GM21528 (cell line): ENCODE data around the gene ULK1.

ENCODE experiments used
- ATAC-seq: cut with Tn5 transposase; IDR thresholded peaks from one replicate; pipeline ENCODE4 v1.9.1; 2021; ENCODE audit warnings: mild to moderate bottlenecking, moderate library complexity; ENCODE audit not compliant: unreplicated experiment, low FRiP score

The ULK1 gene

DNA sequence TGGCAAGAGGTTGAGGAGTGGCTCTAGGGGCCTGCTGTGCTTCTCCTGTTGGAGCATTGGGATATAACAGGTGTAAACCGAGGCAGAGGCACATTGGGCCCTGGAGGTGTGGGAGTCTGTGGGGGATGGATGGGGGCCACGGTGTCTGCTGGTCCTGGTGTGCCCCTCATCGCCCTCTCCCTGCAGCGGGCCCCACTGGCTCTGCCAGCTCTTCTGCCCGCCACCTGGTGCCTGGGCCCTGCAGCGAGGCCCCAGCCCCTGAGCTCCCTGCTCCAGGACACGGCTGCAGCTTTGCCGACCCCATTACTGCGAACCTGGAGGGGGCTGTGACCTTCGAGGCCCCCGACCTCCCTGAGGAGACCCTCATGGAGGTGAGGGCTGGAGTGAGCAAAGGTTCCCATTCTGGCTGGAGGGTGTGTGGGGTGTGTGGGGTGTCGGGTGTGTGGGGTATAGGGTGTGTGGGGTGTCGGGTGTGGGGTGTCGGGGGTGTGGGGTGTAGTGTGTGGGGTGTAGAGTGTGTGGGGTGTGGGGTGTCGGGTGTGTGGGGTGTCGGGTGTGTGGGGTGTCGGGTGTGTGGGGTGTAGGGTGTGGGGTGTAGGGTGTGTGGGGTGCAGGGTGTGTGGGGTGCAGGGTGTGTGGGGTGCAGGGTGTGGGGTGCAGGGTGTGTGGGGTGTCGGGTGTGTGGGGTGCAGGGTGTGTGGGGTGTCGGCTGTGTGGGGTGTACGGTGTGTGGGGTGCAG, 24.1 kb downstream of the ULK1 start:
- ATAC-seq, result no peak

GRCh38 chr12:131919051-131919347, 24.6 kb downstream of the ULK1 start:
- no peak for ATAC-seq

DNA sequence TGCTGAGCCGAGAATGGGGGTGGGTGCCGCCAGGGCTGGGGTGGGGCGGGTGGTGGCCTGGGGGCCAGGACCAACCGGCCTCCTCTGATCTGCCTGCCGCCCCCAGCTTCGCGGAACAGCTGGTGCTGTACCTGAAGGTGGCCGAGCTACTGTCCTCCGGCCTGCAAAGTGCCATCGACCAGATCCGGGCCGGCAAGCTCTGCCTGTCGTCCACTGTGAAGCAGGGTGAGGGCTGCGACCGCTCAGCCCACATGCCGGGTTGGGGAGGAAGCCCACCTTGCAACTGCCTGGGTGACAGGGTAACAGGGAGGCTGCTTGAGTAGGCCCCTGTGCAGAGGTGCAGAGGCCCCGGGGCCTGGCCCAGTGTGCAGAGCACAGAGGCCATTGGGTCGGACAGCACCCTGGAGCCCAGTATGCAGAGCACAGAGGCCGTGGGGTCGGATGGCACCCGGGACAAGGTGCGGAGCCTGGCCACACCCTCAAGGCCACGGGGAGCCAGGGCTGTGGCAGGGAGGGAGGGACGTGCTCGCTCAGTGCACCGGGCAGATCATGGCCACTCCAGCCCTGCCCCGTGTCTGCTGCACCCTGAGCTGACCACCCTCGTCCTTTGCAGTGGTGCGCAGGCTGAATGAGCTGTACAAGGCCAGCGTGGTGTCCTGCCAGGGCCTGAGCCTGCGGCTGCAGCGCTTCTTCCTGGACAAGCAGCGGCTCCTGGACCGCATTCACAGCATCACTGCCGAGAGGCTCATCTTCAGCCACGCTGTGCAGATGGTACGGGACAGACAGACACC, 25.1 kb downstream of the ULK1 start:
- ATAC-seq, result no peak

GRCh38 chr12:131920157-131920508, 25.7 kb downstream of the ULK1 start:
- no peak for ATAC-seq

DNA sequence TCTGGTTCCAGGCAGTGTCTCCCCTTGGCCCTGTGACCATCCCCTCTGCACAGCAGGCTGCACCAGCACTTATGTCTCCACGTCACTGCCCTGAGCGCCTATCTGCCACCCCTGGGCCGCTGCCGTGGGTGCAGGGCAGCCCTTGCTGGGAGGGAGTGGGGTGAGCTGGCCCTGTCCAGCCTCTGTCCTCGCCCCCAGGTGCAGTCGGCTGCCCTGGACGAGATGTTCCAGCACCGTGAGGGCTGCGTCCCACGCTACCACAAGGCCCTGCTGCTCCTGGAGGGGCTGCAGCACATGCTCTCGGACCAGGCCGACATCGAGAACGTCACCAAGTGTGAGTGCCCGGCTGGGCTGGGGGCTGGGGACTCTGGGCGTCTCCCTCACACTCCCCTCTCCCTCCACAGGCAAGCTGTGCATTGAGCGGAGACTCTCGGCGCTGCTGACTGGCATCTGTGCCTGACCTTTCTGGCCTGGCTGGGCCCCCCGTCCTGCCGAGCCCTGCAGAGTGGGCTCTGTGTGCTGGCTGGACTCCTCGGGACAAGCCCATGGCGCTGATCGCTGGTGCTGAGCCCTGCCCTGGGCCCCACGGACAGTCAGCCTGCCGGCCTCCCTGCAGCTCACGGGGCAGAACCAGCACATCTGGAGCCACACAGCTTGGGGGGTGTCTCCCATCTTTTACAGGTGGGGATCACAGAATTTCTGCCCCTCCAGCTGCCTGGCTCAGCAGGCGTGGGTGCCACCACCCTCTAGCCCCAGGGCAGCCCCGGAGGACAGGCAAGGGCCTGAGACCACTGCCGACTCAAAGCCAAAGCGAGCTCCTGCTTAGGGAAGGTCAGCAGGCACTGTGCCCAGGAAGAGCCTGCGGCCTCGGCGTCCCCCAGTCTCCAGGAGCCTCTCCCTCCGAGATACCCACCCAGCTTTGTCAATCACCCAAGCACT, 26.7 kb downstream of the ULK1 start:
- no peak for ATAC-seq

GRCh38 chr12:131921866-131922769, 27.7 kb downstream of the ULK1 start:
- ATAC-seq, result no peak

DNA sequence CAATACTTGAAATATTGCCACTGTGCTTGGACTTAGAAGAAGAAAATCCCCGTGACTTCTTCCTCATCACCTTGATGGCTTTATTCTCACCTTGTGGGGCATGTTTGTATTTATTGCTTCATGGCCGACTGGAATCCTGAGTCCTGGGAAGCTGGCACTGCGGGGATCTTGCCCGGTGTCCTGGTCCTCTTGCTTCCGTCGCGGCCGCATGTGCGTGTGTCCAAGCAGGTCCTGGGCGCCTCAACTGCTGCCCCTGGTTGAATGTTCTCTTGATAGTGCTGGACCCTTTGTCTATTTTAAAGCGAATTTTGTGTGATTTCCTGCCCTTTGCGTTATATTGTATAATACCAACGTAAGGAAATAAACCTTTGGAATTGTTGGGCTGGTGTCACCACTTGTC, 28.4 kb downstream of the ULK1 start:
- no peak for ATAC-seq

- peak; percentile 75 for ATAC-seq
These were observed 28.8 kb downstream of the ULK1 start for GRCh38 chr12:131923260-131923659.

- no peak for ATAC-seq
These were observed 33.0 kb downstream of the ULK1 start for GRCh38 chr12:131927110-131928079.

GRCh38 chr12:131928080-131928710, 33.8 kb downstream of the ULK1 start:
- peak; percentile 6 for ATAC-seq

- ATAC-seq, result peak; percentile 67
These were observed 34.5 kb downstream of the ULK1 start, which contains the start of gene PUS1 for GRCh38 chr12:131928711-131929580. TSS of gene PUS1 (plus strand) at chr12:131929276. CDS start at chr12:131929723, 447 bp downstream.

- ATAC-seq, result peak; percentile 26
These were observed 35.4 kb downstream of the ULK1 start for GRCh38 chr12:131929581-131930456.

- ATAC-seq, result no peak
These were observed 36.1 kb downstream of the ULK1 start for GRCh38 chr12:131930510-131930909.

- ATAC-seq, result no peak
These were observed 39.0 kb downstream of the ULK1 start for GRCh38 chr12:131933387-131933786.

GRCh38 chr12:131934535-131934934, 40.1 kb downstream of the ULK1 start:
- no peak for ATAC-seq

DNA sequence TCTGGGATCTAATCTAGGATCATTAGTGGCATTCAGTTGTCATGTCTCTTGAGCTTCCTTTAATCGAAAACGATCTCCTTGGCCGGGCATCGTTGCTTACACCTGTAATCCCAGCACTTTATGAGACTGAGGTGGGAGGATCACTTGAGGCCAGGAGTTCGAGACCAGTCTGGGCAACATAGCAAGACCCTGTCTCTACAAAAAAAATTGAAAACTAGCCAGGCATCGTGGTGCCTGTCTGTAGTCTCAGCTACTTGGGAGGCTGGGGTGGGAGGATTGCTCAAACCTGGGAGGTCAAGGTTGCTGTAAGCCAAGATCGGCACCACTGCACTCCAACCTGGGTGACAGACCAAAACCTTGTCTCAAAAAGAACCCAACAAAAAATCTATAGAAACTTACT, 43.7 kb downstream of the ULK1 start:
- ATAC-seq, result no peak
